ENCODE data around the gene VCAN. TPM values are rescaled to one million over a fixed set of nuclear protein-coding genes. Genes with fewer than 3 reads are reported as not detected.

Gene VCAN
- total RNA-seq, 6 experiments from 2014 or later: 3.8 to 13.8 (median 6.0) TPM

- no peaks in the 10 kb centered on the region for H3K27me3 ChIP-seq
- DNase-seq: no peak
- intact Hi-C loops (cut with DNase I): no loop called here
- H3K36me3 ChIP-seq: no peaks in the 10 kb centered on the region
- H3K4me1 ChIP-seq: no peaks in the 10 kb centered on the region
- TF ChIP-seq CTCF (IDR thresholded peaks at IDR 0.05) (no peak), POLR2A (IDR thresholded peaks at IDR 0.05) (no peak)
- no peak for ATAC-seq
- 48% methylated on average over 1 of the region's 1 CpG for WGBS (ENCODE audit: insufficient coverage, low coverage, low lambda C conversion rate, missing lambda C conversion rate)
- no peaks in the 10 kb centered on the region for H3K9me3 ChIP-seq
- no peak overlapping the region for H3K27ac ChIP-seq
- no peak overlapping the region for H3K4me3 ChIP-seq
Measured at GRCh38 chr5:83487155-83487554, 15.6 kb downstream of the VCAN start.

GRCh38 chr5:83488271-83488670 is 16.7 kb downstream of the VCAN start:
- intact Hi-C loops (cut with DNase I): no loop called here
- Histone ChIP-seq H3K36me3 (no peaks in the 10 kb centered on the region), H3K27me3 (no peaks in the 10 kb centered on the region), H3K4me1 (no peaks in the 10 kb centered on the region), H3K9me3 (no peaks in the 10 kb centered on the region), H3K27ac (no peak overlapping the region), H3K4me3 (no peak overlapping the region)
- 21% methylated on average over 1 of the region's 1 CpG for WGBS (ENCODE audit: insufficient coverage, low coverage, low lambda C conversion rate, missing lambda C conversion rate)
- ATAC-seq (no peak), DNase-seq (no peak)
- TF ChIP-seq CTCF (IDR thresholded peaks at IDR 0.05) (no peak), POLR2A (IDR thresholded peaks at IDR 0.05) (no peak)

GRCh38 chr5:83488821-83489220 is 17.3 kb downstream of the VCAN start:
- Histone ChIP-seq H3K27ac (no peak overlapping the region), H3K9me3 (no peaks in the 10 kb centered on the region), H3K36me3 (no peaks in the 10 kb centered on the region), H3K4me3 (no peak overlapping the region), H3K4me1 (no peaks in the 10 kb centered on the region), H3K27me3 (no peaks in the 10 kb centered on the region)
- intact Hi-C loops (cut with DNase I): no loop called here
- no peak for TF ChIP-seq CTCF (IDR thresholded peaks at IDR 0.05)
- no peak for TF ChIP-seq POLR2A (IDR thresholded peaks at IDR 0.05)
- ATAC-seq (no peak), DNase-seq (no peak)

GRCh38 chr5:83490203-83490602 is 18.7 kb downstream of the VCAN start:
- no peaks in the 10 kb centered on the region for H3K27me3 ChIP-seq
- DNase-seq (no peak), ATAC-seq (no peak)
- no peak for TF ChIP-seq POLR2A (IDR thresholded peaks at IDR 0.05)
- no peak for TF ChIP-seq CTCF (IDR thresholded peaks at IDR 0.05)
- no peak overlapping the region for H3K4me3 ChIP-seq
- H3K27ac ChIP-seq: no peak overlapping the region
- 99% methylated on average over 8 of the region's 9 CpGs for WGBS (ENCODE audit: insufficient coverage, low coverage, low lambda C conversion rate, missing lambda C conversion rate)
- H3K36me3 ChIP-seq: no peaks in the 10 kb centered on the region
- no peaks in the 10 kb centered on the region for H3K4me1 ChIP-seq
- H3K9me3 ChIP-seq: no peaks in the 10 kb centered on the region
- intact Hi-C loops (cut with DNase I): no loop called here

- ATAC-seq: no peak
- TF ChIP-seq CTCF (IDR thresholded peaks at IDR 0.05) (no peak), POLR2A (IDR thresholded peaks at IDR 0.05) (no peak)
- Histone ChIP-seq H3K4me3 (no peak overlapping the region), H3K36me3 (no peaks in the 10 kb centered on the region), H3K27ac (no peak overlapping the region), H3K9me3 (no peaks in the 10 kb centered on the region), H3K4me1 (no peaks in the 10 kb centered on the region), H3K27me3 (no peaks in the 10 kb centered on the region)
- intact Hi-C loops (cut with DNase I): no loop called here
- DNase-seq: no peak
- WGBS (ENCODE audit: insufficient coverage, low coverage, low lambda C conversion rate, missing lambda C conversion rate): 70% methylated on average over 1 of the region's 1 CpG
Measured at GRCh38 chr5:83492331-83492730, 20.8 kb downstream of the VCAN start.
